Activated CD4-positive, alpha-beta T cell treated with anti-CD3 and anti-CD28 coated beads for 24 hours (primary cell): ENCODE data around the gene SNCB.

Experiments
- DNase-seq, 2 donors: peaks; one replicate each; pipeline ENCODE4 v3.0.0-alpha.2; 2020; ENCODE audit warnings: low read depth in 2 of 2

SNCB gene

DNA sequence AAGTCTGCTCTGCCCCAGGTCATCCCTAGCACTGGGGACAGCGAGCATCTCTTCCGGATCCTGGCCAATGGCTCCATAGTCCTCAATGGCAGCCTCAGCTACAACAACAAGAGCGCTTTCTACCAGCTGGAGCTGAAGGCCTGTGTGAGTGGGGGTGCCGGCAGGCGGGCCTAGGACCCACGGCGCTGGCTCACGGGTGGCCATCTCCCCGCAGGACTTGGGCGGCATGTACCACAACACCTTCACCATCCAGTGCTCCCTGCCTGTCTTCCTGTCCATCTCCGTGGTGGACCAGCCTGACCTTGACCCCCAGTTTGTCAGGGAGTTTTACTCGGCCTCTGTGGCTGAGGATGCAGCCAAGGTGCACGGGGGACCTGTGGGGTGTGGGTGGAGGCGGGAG, 55.3 kb downstream of the SNCB start:
- no peak for DNase-seq

DNA sequence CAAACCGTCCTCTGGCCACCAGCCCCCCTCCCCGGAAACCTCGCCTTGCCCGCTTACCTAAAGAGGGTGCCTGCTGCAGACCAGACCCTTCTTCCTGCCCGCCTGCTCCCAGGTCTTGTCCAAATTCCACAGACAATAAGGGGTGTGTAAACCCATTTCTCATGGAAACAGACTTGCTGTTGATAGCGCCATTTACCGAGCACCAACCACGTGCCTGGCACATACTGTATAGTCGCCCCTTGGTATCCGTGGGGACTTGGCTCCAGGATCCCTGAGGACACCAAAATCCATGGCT, 56.1 kb downstream of the SNCB start:
- DNase-seq: no peak

DNA sequence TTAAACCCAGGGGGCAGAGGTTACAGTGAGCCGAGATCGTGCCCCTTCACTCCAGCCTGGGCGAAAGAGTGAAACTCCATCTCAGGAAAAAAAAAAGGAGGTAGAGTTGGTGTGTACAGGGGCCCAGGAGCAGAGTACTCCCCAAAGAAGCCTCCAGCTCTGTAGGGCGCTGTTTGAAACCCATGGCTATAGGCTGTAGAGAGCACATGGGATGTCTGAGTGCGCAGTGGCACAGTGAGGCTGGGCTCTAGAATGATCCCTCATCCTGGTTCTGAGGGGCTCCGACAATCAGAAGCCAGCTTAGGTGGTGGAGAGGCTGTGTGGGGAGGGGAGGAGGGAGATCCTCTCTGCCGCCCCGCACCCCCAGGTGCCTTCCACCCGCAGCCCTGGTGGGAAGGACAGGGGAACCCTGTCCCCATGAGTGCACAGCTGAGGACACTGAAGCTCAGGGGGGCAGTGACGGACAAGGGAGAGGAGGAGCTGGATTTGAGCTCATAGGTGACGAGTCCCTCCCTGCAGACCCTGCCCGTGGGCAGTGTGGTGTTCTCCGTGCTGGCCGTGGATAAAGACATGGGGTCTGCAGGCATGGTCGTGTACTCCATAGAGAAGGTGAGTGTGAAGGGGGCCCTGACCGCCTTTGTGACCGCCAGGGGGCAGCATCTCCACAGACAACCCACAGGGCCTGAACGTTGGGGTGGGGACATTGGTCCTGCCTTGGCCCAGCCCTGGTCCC, 56.6 kb downstream of the SNCB start:
- DNase-seq: peak; percentile 72 to 82
